Measurements from ENCODE around the gene GPA33. TPM values are rescaled to one million over a fixed set of nuclear protein-coding genes. Genes with fewer than 3 reads are reported as not detected.

Gene GPA33
- total RNA-seq, 1 experiment from 2014 or later, result not detected

DNA sequence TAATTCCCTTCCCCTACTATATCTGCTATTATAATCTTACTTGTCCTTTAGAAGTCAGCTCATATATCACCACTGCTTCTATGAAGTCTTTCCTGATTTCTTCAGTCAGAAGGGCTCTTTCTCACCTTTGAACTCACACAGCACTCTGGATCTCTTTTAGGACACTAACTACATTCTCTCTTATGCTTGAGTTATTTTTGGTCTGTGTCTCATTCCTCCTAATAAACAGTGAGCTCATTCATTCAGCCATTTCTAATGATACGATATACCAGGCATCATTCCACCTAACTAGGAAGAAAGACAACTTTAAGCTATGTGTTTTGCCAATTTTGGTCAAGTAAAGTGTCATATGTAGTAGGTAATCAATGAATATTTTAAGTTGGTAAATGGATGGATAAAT is 2.5 kb upstream of the GPA33 start:
- Histone ChIP-seq H3K9ac (ENCODE audit: extremely low read depth, insufficient read length, low read length) (no peak overlapping the region), H3K23ac (ENCODE audit: insufficient read length, low read depth, low read length) (no peak overlapping the region), H3K27ac (ENCODE audit: insufficient read length, low read depth, low read length) (no peak overlapping the region), H3T11ph (ENCODE audit: low read length) (no peak overlapping the region), H3K79me2 (ENCODE audit: insufficient read depth, low read length) (no peaks in the 10 kb centered on the region), H3K18ac (ENCODE audit: insufficient read length, low read depth, low read length) (no peak overlapping the region), H4K20me1 (ENCODE audit: control insufficient read depth, insufficient read depth, insufficient read length) (no peaks in the 10 kb centered on the region), H3K4ac (ENCODE audit: low read depth, low read length) (no peak overlapping the region), H3K14ac (ENCODE audit: insufficient read depth, low read length) (no peak overlapping the region), H2AK5ac (ENCODE audit: insufficient read length, low read length) (no peak overlapping the region), H2BK5ac (ENCODE audit: insufficient read length, low read length) (no peak overlapping the region), H4K91ac (ENCODE audit: insufficient read length, low read depth, low read length) (no peak overlapping the region), H3K23me2 (ENCODE audit: insufficient read length, low read depth, low read length, poor library complexity, severe bottlenecking) (no peaks in the 10 kb centered on the region), H4K8ac (replicated peaks; ENCODE audit: insufficient read length, low read depth, low read length) (no peak overlapping the region), H2BK120ac (ENCODE audit: low read depth, low read length, poor library complexity, severe bottlenecking) (no peak overlapping the region), H3K79me1 (ENCODE audit: insufficient read depth, low read depth, low read length, poor library complexity, severe bottlenecking) (no peaks in the 10 kb centered on the region), H4K5ac (ENCODE audit: insufficient read length, low read depth, low read length) (no peak overlapping the region), H2BK12ac (ENCODE audit: insufficient read length, low read depth, low read length) (no peak overlapping the region), H2BK20ac (ENCODE audit: low read depth, low read length, poor library complexity, severe bottlenecking) (no peak overlapping the region), H2BK15ac (ENCODE audit: low read depth, low read length) (no peak overlapping the region), H3K9me3 (ENCODE audit: control insufficient read depth, low read depth, low read length) (no peaks in the 10 kb centered on the region), H2AFZ (ENCODE audit: low read length) (no peak overlapping the region), H3K4me2 (ENCODE audit: insufficient read depth, insufficient read length, low read length) (no peak overlapping the region), H3K4me1 (ENCODE audit: insufficient read depth, low read length) (no peaks in the 10 kb centered on the region), H3K56ac (ENCODE audit: insufficient read length, low read depth, low read length) (no peak overlapping the region), H3K27me3 (ENCODE audit: insufficient read depth, low read length) (no peaks in the 10 kb centered on the region; the same call in 1 of the 2 replicates)
- Mint-ChIP-seq H3K4me1 (peaks cover 12 to 15% of the 10 kb centered on the region in 2 experiments), H3K36me3 (ENCODE audit: insufficient read depth in 1 of 3, low read depth in 3 of 3) (peaks cover 0 to 4% (median 0%) of the 10 kb centered on the region in 3 experiments; a peak in 1 of 7 replicates), H3K27ac (no peak overlapping the region), H3K4me3 (no peak overlapping the region), H3K9me3 (no peaks in the 10 kb centered on the region), H3K27me3 (ENCODE audit: low read depth) (peaks cover 3% of the 10 kb centered on the region)
- TF ChIP-seq, protein P1, sequence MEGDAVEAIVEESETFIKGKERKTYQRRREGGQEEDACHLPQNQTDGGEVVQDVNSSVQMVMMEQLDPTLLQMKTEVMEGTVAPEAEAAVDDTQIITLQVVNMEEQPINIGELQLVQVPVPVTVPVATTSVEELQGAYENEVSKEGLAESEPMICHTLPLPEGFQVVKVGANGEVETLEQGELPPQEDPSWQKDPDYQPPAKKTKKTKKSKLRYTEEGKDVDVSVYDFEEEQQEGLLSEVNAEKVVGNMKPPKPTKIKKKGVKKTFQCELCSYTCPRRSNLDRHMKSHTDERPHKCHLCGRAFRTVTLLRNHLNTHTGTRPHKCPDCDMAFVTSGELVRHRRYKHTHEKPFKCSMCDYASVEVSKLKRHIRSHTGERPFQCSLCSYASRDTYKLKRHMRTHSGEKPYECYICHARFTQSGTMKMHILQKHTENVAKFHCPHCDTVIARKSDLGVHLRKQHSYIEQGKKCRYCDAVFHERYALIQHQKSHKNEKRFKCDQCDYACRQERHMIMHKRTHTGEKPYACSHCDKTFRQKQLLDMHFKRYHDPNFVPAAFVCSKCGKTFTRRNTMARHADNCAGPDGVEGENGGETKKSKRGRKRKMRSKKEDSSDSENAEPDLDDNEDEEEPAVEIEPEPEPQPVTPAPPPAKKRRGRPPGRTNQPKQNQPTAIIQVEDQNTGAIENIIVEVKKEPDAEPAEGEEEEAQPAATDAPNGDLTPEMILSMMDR (conservative IDR thresholded peaks at IDR 0.05), result no peak
- no CpG with 5 or more reads among the region's 1 CpG for WGBS (ENCODE audit: extremely low coverage, insufficient read length, low lambda C conversion rate)
- no peak for DNase-seq
